ENCODE data around the gene MTFMT. TPM values are rescaled to one million over a fixed set of nuclear protein-coding genes. Genes with fewer than 3 reads are reported as not detected.

Gene MTFMT
- total RNA-seq, 1 donor from 2014 or later, result 10.6 TPM

DNA sequence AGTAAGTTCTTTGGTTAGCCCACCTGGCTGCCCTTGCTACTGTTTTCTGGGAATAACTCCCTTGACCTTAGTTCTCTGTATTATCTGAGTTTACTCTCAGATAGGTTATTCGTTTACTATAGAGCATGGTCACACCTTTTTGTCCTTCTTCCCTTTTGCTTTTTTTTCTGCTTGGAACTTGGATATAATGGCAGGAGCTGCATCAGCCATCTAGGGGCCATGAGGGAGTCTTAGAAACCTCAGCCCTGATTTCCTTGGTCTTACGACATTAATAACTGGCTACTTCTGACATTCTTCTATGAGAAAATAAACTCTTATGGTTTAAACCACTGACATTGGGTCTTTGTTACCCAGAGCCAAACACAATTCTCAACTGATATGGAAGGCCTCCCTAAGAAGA is 12.3 kb upstream of the MTFMT start:
- peaks cover 2% of the 10 kb centered on the region for H3K27me3 Mint-ChIP-seq (ENCODE audit: unreplicated experiment)
- no peaks in the 10 kb centered on the region for H3K36me3 Mint-ChIP-seq (ENCODE audit: low read depth, unreplicated experiment)
- H3K27ac Mint-ChIP-seq (ENCODE audit: unreplicated experiment), result no peak overlapping the region
- no peaks in the 10 kb centered on the region for H3K9me3 Mint-ChIP-seq (ENCODE audit: unreplicated experiment)
- DNase-seq (ENCODE audit: low spot score), result no peak
- TF ChIP-seq, protein P1, sequence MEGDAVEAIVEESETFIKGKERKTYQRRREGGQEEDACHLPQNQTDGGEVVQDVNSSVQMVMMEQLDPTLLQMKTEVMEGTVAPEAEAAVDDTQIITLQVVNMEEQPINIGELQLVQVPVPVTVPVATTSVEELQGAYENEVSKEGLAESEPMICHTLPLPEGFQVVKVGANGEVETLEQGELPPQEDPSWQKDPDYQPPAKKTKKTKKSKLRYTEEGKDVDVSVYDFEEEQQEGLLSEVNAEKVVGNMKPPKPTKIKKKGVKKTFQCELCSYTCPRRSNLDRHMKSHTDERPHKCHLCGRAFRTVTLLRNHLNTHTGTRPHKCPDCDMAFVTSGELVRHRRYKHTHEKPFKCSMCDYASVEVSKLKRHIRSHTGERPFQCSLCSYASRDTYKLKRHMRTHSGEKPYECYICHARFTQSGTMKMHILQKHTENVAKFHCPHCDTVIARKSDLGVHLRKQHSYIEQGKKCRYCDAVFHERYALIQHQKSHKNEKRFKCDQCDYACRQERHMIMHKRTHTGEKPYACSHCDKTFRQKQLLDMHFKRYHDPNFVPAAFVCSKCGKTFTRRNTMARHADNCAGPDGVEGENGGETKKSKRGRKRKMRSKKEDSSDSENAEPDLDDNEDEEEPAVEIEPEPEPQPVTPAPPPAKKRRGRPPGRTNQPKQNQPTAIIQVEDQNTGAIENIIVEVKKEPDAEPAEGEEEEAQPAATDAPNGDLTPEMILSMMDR (IDR thresholded peaks at IDR 0.05; ENCODE audit: unreplicated experiment), result no peak
- H3K4me3 Mint-ChIP-seq (ENCODE audit: unreplicated experiment), result no peak overlapping the region
- H3K4me1 Mint-ChIP-seq (ENCODE audit: unreplicated experiment), result no peaks in the 10 kb centered on the region

DNA sequence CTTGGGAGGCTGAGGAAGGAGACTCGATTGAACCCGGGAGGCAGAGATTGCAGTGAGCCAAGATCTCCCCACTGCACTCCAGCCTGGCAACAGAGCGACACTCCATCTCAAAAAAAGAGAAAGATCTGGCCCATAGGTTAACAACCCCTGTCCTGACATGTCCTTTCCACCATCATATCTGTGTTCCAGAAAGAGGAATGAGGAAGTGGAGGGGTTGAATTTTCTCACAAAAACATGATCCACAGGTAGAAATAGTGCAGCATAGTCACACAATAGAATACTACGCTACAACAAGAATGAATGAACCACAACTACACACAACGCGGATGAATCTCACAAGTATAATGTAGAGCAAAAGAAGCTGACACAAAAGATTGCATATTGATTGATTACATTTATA is 11.0 kb upstream of the MTFMT start:
- Mint-ChIP-seq H3K9me3 (ENCODE audit: unreplicated experiment) (no peaks in the 10 kb centered on the region), H3K27me3 (ENCODE audit: unreplicated experiment) (peaks cover 2% of the 10 kb centered on the region), H3K36me3 (ENCODE audit: low read depth, unreplicated experiment) (no peaks in the 10 kb centered on the region), H3K4me1 (ENCODE audit: unreplicated experiment) (no peaks in the 10 kb centered on the region), H3K27ac (ENCODE audit: unreplicated experiment) (no peak overlapping the region), H3K4me3 (ENCODE audit: unreplicated experiment) (no peak overlapping the region)
- TF ChIP-seq, protein P1 (IDR thresholded peaks at IDR 0.05; ENCODE audit: unreplicated experiment), result no peak
- no peak for DNase-seq (ENCODE audit: low spot score)

DNA sequence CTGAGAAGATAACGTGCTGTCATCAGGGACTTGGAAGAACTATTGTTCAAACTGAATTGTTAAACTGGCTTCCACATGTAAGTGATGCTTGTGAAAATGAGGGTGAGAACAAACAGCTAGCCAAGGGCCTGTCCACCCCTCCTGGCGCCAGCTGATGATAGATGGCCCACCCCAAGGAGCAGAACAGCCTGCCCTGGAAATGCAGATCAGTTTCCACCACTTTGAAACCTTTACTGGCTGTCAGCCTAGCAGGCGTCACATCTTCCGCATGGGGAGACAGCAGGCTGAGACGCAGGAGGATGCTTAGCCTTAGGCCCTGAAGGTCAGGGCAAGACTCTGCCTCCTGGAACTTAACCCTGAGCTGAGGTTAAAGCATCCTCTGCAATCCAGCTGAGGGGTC is 9.4 kb upstream of the MTFMT start:
- H3K4me1 Mint-ChIP-seq (ENCODE audit: unreplicated experiment), result no peaks in the 10 kb centered on the region
- H3K27me3 Mint-ChIP-seq (ENCODE audit: unreplicated experiment), result peaks cover under 1% of the 10 kb centered on the region
- H3K36me3 Mint-ChIP-seq (ENCODE audit: low read depth, unreplicated experiment), result no peaks in the 10 kb centered on the region
- H3K4me3 Mint-ChIP-seq (ENCODE audit: unreplicated experiment), result no peak overlapping the region
- H3K9me3 Mint-ChIP-seq (ENCODE audit: unreplicated experiment), result no peaks in the 10 kb centered on the region
- DNase-seq (ENCODE audit: low spot score), result no peak
- TF ChIP-seq, protein P1 (IDR thresholded peaks at IDR 0.05; ENCODE audit: unreplicated experiment), result no peak
- H3K27ac Mint-ChIP-seq (ENCODE audit: unreplicated experiment), result no peak overlapping the region

DNA sequence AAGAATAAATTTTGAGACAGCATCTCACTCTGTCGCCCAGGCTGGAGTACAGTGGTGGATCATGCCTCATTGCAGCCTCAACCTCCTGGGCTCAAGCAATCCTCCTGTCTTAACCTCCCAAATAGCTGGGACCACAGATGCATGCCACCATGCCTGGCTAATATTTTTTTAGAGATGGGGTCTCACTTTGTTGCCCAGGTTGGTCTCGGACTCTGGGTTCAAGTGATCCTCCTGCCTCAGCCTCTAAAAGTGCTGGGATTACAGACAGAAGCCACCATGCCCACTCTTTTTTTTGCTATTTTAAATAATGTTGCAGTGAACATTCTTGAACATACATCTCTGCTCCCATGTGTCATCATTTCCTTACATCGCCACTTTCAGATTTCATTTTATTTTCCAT is 9.0 kb upstream of the MTFMT start:
- Mint-ChIP-seq H3K4me1 (ENCODE audit: unreplicated experiment) (peaks cover 2% of the 10 kb centered on the region), H3K36me3 (ENCODE audit: low read depth, unreplicated experiment) (no peaks in the 10 kb centered on the region), H3K27ac (ENCODE audit: unreplicated experiment) (no peak overlapping the region), H3K9me3 (ENCODE audit: unreplicated experiment) (no peaks in the 10 kb centered on the region), H3K27me3 (ENCODE audit: unreplicated experiment) (no peaks in the 10 kb centered on the region), H3K4me3 (ENCODE audit: unreplicated experiment) (no peak overlapping the region)
- TF ChIP-seq, protein P1 (IDR thresholded peaks at IDR 0.05; ENCODE audit: unreplicated experiment), result no peak
- no peak for DNase-seq (ENCODE audit: low spot score)

DNA sequence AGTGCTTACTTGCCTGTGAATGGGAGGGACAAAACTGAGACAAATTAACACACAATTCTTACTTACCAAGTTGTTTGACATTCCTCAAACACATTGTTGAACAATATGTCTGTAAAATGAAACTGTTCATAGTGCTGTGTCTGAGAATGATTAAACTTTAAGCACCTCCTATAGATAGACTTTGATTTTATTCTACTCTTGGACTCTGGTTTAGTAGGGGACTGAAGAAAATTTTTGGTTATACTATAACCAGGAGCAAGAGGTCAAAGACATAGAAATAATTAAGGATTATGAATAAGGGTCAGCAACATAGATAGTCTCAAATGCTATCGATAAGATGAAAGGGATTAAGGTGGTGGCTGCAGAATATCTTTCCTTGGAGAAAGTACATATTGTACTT is 7.9 kb upstream of the MTFMT start:
- no peaks in the 10 kb centered on the region for H3K27me3 Mint-ChIP-seq (ENCODE audit: unreplicated experiment)
- TF ChIP-seq, protein P1 (IDR thresholded peaks at IDR 0.05; ENCODE audit: unreplicated experiment), result no peak
- H3K4me1 Mint-ChIP-seq (ENCODE audit: unreplicated experiment), result peaks cover 13% of the 10 kb centered on the region
- H3K36me3 Mint-ChIP-seq (ENCODE audit: low read depth, unreplicated experiment), result no peaks in the 10 kb centered on the region
- no peaks in the 10 kb centered on the region for H3K9me3 Mint-ChIP-seq (ENCODE audit: unreplicated experiment)
- DNase-seq (ENCODE audit: low spot score), result no peak
- no peak overlapping the region for H3K4me3 Mint-ChIP-seq (ENCODE audit: unreplicated experiment)
- no peak overlapping the region for H3K27ac Mint-ChIP-seq (ENCODE audit: unreplicated experiment)

Data from endothelial cell (in vitro differentiated cells).